Stimulated activated CD8-positive, alpha-beta memory T cell treated with anti-CD3 and anti-CD28 coated beads, Interleukin-12 subunit alpha, Interleukin-12 subunit beta, amount 100 ng/mL, for 24 hours (primary cell): ENCODE data around the gene SCFD1.
"Not testable (repeated sequence)": the region's sequence is repeated elsewhere in the genome, so short reads cannot be mapped to it uniquely, and the experiment has no call there.

ENCODE experiments used
- DNase-seq: peaks from one replicate; pipeline ENCODE4 v3.0.0-alpha.2; 2020; ENCODE audit errors: extremely low read depth

Gene SCFD1, protein sequence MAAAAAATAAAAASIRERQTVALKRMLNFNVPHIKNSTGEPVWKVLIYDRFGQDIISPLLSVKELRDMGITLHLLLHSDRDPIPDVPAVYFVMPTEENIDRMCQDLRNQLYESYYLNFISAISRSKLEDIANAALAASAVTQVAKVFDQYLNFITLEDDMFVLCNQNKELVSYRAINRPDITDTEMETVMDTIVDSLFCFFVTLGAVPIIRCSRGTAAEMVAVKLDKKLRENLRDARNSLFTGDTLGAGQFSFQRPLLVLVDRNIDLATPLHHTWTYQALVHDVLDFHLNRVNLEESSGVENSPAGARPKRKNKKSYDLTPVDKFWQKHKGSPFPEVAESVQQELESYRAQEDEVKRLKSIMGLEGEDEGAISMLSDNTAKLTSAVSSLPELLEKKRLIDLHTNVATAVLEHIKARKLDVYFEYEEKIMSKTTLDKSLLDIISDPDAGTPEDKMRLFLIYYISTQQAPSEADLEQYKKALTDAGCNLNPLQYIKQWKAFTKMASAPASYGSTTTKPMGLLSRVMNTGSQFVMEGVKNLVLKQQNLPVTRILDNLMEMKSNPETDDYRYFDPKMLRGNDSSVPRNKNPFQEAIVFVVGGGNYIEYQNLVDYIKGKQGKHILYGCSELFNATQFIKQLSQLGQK

DNA sequence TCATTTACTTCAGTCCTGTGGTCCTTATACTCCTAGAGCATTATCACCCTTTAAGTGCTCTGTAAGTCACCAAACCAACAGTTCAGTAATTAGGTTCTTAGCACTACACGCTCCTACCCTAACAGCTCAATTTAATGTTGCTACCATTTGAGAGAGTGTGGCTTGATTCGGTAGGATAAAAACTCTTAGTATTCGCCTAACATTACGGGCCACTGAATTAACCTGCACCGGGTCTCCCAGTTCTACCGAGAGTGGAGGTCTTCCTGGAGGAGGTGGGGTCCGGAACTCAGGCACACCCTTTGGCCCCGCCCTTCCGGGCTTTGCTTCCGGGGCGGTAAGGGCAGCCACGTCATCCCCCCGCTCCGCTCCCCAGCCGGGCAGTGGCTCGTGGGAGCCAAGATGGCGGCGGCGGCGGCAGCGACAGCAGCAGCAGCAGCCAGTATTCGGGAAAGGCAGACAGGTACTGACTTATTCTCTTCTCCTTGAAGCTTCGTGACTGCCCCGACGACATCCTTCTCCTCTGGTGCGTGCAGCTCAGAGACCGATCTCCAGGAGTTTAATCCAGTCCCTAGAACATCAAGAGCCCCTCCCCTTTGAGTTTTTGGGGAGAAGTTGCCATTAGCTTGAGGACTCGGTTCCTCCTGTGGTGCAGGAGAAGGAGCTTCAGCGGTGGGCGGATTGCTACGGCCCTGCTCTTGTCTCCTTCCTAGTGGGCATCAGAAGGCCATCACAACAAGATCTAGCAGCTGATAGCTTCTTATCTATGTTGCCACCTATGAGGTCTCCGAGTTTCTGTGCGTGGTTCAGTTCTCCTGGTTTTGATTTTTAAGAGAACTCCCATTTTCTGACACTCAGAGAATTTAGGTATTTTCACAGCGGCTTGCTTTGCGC is at the start of gene SCFD1:
Gene SCFD1, plus strand, starts transcription at position 380 of the 891 bp plus-strand sequence. Its CDS starts 20 bp downstream, at position 400.
- DNase-seq = peak; percentile 83

DNA sequence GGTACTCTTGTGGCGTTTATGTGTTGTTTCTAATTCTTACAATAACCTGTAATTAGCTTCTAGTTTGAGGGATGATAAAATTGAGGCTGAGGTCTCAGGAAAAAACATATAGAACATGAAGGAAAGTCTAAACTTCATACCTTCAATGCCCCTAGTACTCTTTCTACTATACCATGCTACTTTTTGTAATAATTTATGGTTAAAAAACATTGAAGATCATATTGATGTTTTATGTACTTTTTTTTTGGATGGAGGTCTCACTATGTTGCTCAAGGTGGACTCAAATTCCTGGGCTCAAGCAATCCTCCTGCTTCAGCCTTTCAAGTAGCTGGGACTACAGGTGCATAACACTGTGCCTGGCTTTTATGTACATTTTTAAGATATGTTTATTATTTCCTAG is 49.3 kb upstream of the SCFD1 start:
- DNase-seq = no peak

DNA sequence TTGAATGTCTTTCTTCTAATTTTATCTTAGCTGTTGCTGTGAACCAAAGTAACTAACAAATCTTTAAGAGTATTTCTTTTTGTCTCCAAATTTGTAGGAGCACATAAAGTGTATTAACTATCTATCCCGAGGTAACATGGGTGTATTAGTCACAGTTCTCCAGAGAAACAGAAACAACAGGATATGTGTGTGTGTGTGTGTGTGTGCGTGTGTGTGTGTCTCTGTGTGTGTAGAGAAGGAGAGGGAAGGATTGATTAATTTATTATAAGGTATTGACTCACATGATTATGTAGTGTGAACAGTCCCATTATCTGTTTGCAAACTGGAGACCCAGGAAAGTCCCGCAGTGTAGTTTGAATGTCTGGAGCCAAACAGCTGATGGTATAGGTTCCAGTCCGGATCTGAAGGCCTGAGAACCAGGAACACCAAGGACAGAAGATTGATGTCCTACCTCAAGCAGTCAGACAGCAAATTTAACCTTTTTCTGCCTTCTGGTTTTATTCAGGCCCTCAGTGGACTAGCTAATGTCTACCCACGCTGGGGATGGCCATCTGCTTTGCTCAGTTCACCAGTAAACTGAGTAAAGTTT is 48.8 kb upstream of the SCFD1 start:
- no peak for DNase-seq

DNA sequence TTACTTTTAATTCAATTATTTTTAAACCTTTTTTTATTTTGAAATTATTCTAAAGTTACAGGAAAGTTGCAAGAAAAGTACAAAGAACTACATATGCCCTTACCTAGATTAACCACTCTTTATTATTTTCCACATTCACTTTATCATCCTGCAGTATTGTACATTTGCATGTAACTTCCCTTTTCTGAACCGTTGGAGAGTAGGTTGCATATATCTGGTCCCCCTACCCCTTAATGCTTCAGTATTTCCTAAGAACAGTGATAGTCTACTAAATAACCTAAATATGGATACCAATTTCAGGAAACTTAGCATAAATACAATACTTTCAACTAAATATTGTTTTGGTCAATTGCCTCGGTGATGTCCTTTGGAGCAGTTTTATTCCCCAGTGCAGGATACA is 48.2 kb upstream of the SCFD1 start:
- no peak for DNase-seq

DNA sequence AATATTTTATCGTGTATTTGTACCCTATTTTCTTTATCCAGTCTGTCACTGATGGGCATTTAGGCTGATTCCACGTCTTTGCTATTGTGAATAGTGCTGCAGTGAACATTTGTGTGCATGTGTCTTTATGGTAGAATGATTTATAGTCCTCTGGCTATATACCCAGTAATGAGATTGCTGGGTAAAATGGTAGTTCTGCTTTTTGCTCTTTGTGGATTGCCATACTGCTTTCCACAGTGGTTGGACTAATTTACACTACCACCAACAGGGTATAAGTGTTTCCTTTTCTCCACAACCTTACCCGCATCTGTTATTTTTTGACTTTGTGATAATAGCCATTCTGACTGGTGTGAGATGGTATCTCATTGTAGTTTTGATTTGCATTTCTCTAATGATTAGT is 47.3 kb upstream of the SCFD1 start:
- not testable (repeated sequence) for DNase-seq

DNA sequence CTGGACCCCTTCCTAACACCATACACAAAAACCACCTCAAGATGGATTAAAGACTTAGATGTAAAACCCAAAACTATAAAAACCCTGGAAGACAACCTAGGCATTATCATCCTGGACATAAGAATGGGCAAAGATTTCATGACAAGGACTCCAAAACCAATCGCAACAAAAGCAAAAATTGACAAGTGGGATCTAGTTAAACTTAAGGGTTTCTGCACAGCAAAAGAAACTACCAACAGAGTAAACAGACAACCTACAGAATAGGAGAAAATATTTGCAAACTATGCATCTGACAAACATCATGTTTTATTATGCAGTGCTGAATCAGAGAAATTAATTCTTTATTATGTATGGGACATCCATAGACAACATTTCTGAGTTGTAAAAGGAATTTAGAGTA is 45.8 kb upstream of the SCFD1 start:
- DNase-seq = not testable (repeated sequence)

DNA sequence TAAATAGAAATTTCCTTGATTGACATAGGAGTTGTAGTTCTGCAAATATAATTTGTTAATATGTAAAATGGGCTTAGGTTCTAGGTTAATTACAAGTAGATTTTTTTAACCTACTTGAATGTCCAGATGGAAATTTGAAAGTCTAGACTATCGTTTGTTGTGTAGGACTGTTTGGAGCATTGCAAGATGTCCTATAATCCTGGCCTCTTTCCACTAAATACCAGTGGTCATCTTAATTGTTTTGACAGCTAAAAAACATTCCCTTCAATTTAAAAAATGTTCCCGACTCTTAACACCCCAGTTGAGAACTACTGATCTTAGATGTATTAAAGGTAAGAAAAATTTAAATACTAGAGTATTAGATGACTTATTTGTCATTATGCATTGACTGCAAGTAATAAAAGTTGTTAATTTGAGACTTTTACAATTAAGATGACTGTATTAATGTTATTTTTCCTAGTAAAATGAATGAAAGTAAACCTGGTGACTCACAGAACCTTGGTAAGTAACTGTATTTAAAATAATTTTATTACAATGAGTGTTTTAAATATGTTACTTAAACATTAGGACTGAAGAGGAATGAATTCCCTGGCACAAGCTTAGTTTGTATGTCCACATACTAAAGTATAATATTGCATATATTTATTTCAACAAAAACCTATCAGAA is 41.4 kb upstream of the SCFD1 start:
- DNase-seq = no peak

DNA sequence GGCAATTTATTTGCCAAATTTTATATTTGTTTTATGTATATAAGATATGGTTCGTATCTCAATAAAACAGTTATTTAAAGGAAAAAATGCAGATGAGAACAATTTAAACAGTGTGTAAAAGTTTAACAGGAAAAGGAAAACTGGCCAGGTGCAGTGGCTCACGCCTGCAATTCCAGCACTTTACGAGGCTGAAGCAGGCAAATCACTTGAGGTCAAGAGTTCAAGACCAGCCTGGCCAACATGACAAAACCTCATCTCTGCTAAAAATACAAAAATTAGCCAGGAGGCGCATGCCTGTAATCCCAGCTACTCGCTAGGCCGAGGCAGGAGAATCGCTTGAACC is 40.9 kb upstream of the SCFD1 start:
- no peak for DNase-seq

DNA sequence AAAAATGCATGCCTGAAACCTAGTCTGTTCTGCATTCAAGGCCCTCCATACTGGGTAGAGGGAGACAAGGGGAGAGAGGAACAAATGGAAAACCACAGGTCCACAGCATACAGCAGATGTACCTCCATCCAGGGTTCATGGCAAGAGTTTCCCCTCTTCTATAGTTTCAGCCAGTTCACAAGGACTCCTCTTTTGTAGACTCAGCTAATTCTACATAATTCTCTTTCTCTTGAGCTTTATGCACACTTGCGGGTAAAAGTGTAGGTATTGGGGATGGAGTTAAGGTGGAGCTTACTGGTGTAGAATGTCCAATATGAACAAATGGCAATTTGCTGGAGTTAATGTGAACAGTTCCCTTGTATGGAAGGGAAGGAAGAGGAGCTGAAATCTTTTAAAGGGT is 39.7 kb upstream of the SCFD1 start:
- DNase-seq = no peak

DNA sequence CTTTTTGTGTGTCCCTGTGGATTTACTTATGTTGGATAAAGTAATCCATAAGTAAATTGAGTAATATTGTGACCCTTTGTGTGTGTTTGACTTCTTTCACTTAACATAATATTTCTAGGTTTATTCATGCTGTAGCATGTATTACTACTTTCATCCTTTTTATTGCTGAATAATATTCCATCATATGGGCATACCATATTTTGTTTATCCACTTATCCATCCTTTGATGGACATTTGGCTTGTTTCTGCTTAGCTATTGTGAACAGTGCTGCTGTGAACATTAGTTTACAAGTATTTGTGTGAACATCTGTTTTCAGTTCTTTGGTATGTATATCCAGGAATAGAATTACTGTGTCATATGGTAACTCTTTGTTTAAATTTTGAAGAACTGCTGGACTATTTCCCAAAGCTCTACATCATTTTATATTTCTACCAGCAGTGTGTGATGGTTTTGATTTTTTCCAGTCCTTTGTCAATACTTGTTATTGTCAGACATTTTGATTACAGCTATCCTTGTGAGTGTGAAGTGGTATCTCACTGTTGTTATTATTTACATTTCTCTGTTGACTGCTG is 38.0 kb upstream of the SCFD1 start:
- DNase-seq = no peak

DNA sequence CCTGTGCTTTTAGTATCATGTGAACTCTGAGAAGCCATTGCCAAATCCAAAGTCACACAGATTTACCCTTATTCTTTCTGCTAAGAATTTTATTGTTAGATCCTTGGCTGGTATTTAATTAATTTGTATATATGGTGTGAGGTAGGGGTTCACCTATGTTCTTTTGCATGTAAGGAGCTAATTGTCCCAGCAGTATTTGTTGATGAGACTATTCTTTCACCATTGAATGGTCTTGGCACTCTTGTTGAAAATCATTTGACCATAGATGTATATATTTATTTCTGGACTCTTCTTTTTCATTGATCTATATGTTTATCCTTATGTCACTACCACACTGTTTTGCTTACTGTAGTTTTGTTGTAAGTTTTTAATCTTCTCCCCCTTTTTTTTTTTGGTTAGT is 36.9 kb upstream of the SCFD1 start:
- no peak for DNase-seq

DNA sequence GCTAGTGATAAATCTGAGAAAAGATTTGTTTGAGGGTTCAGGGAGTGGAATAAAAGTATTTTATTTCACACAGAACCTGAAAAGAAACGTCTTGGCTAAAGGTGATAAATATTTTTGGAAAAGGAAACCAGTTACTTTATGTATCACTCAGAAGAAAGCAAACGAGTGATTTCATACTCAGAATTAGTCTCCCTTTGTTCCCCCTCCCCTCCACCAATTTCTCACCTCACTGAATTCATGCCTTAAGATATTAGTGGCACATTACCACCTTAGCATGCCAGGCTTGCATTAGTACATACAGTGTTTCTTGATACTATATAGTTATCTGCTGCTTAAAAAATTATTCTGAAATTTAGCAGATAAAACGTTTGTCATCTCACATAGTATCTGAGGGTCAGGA is 35.0 kb upstream of the SCFD1 start:
- DNase-seq = no peak

DNA sequence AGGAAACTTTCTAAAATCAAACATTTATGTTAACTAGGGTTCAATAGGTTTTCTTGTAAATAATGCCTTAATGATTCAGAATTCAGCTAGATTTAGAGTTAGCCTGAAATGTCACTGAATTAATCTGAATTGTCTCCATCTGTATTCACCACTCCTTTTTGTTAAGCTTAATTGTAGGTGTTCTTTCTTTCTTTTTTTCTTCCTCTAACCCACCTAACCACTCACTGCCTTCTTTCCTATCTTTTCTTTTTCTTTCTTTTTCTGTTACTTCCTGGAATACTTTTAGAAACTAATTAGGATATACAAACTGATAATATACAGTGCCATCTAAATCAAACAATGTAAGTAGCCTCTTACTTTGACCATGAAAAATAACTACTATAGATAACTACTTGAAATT is 33.2 kb upstream of the SCFD1 start:
- DNase-seq = no peak

DNA sequence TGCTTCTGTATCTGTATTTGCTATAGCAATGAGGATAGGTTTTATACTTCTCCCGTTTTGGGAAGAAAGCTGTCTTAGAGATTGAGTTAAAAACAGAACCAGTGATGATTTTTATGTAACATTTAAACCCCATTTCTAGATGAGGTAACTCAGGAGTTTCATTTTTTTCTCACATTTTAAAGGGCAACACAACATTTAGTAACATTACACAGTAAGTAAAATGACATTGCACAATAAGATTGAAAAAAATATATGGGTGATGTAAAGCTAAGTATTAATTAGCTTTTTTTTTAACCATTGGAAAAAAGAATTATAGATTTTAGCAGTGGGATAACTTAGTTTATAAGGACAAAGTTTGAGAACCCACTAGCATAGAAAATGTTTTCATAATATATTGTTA is 25.2 kb upstream of the SCFD1 start:
- DNase-seq = no peak

DNA sequence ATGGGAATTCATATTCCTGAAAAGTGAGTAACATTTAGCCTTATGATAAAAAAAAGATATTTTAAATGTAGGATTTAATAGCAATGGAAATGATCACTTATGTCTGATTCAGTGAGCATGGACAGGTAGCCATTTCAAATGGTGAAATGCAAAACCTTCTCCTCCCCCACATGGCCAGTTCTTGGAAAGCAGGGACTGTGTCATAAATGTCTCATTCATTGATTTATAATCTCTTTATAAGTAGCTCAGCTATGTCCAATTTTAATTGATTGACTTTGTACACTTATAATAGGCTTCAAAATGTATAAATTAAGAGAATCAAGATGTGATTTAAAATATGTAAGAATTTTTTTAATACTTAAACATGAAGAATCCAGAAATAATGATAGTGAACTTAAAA is 24.6 kb upstream of the SCFD1 start:
- no peak for DNase-seq

DNA sequence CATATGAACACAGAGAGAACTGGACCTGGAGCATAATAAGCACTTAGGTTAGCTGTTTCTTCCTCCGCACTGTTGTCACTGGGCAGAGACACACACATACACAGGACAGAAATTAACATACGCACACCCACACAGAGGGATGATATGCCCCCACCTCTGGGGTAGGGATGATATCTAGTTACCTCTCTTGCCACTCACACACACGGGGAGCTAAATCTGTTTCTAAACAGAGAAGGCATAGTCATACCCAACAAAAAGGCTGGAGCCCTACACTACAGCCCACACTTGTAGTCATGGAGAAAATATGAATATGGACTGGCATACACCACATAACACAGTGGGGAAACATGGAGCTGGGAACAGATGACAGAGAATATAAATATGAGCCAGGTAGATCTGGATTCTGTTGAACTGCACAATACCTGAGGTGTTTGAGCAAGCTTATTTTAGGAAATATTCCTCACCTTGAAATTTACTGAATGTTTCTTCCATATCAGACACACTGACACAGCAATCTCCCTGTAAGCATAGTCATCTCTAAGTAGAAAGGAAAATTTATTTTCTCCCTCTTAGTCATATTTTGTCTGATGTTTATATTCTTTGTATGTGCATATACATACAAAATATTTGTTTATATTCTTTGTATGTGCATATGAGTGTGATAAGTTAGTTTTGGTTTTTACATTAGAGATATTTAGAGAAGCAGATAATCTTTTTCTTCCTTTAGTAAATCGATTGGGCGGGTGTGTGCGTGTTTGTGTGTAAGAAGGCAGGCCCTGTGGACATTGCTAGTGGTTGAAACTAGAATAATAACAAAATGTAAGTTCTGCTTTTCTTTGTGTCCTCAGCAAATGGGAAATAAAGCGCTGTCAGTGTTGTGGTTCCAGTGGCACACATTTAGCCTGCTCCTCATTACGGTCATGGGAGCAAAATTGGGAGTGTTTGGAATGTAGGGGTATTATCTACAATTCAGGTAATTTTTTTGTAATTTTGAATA is 20.9 kb upstream of the SCFD1 start:
- DNase-seq = no peak

DNA sequence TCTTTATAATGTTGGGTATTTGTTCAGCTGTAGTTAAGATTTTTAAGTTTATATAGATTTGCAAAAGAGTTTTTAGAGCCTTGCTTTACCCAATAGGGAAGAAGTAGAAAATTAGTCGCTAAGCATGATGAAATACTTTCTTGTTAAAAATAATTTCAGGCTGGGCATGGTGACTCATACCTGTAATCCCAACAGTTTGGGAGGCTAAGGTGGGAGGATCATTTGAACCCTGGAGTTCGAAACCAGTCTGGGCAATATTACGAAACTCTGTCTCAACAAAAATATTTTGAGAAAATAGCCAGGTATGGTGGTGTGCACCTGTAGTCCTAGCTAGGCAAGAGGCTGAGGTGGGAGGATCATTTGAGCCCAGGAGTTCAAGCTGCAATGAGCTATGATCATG is 18.7 kb upstream of the SCFD1 start:
- DNase-seq = no peak

DNA sequence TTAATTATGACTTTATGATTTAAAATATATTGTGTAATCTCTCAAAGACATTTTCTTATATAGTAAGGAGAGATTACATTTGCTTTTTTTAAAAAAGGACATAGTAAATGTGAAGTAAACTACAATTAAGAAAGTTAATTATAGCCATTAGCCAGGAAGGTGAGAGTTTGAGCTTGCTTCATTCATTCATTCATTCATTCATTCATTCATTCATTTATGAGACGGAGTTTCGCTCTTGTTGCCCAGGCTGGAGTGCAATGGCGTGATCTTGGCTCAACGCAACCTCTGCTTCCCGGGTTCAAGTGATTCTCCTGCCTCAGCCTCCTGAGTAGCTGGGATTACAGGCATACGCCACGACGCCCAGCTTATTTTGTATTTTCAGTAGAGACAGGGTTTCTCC is 17.4 kb upstream of the SCFD1 start:
- not testable (repeated sequence) for DNase-seq

DNA sequence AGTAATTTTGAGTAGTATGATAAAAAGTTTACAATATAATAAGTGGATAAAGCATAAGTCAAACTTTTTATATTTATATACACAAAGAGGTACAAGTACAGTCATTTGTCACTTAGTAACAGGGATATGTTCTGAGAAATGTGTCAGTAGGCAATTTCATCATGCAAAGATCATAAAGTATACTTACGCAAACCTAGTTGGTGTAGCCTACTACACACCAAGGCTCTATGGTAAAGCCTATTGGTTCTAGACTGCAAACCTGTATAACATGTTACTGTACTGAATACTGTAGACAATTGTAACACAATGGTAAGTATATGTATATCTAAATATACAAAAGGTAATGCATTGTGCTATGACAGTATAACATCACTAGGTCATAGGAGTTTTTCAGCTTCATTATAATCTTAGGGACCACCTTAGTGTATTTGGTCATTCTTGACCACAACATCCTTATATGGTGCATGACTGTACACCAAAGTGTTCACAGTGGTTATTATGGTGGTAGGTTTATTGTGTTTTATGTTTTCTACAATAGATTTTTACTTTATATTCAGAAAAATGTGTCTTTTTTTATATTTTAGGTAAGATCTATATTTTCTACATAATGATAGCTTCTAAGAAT is 14.9 kb upstream of the SCFD1 start:
- DNase-seq = no peak
